HCT116 (cell line): Measurements from ENCODE around the gene DLG4. TPM values are rescaled to one million over a fixed set of nuclear protein-coding genes. Genes with fewer than 3 reads are reported as not detected.

Experiments
- ATAC-seq: fragments of 200-7000 bp; cut with Tn5 transposase; 2 replicates; pipeline ENCODE4 v1.9.1; 2020; ENCODE audit warnings: mild to moderate bottlenecking, moderate library complexity
- BruUV-seq: library from RNA; stranded (reverse); fragments of 400-500 nt; replicated peaks from 2 replicates; lab custom pipeline; 2021; lab: Mats Ljungman, UMichigan
- CTCF ChIA-PET: fragments of 300-600 bp; sonication (Branson Sonifier 250); formaldehyde crosslinking; loops from one replicate; lab custom pipeline; 2021; ENCODE audit warnings: antibody characterized with exemption; lab: Charles Lee
- POLR2A ChIA-PET: fragments of 300-600, 350-600 bp; sonication (Branson Sonifier 250); formaldehyde crosslinking; loops from one replicate; lab custom pipeline; 2021; ENCODE audit warnings: antibody characterized with exemption; lab: Charles Lee
- RAD21 ChIA-PET, 2 experiments: fragments of 300-600 bp; sonication (Branson Sonifier 250); formaldehyde crosslinking; loops; one replicate each; lab custom pipeline; 2023; ENCODE audit warnings: low total read pairs in 2 of 2; ENCODE audit not compliant: uncharacterized antibody in 2 of 2, unreplicated experiment in 2 of 2, low non-redundant PET in 1 of 2; lab: Charles Lee
- DNase-seq: peaks from one replicate; pipeline ENCODE4 v3.0.0-alpha.2; 2010; ENCODE audit warnings: low read depth, low spot score
- H2AFZ ChIP-seq: fragments of 200-600 bp; shearing (Covaris generic), sonication (generic); 2 replicates; pipeline ENCODE4 v1.6.1; 2017; ENCODE audit warnings: low read depth, mixed run types, mixed read lengths, antibody characterized with exemption, low read length; ENCODE audit not compliant: poor library complexity, severe bottlenecking
- H3K27ac ChIP-seq: 2 replicates; pipeline ENCODE4 v1.5.1; 2012; ENCODE audit warnings: low read depth, low read length
- H3K27me3 ChIP-seq: fragments of 200-600 bp; sonication (generic); 2 replicates; pipeline ENCODE4 v1.6.1; 2016; ENCODE audit warnings: mixed run types, low read length, mixed read lengths; ENCODE audit not compliant: insufficient read depth
- H3K36me3 ChIP-seq, 2 experiments: fragments of 200-500 bp in 1 of 2; fragments of 200-600 bp in 1 of 2; sonication (Bioruptor generic) in 1 of 2; sonication (generic) in 1 of 2; 2 replicates each; pipeline versions ENCODE4 v1.5.1 to v1.6.1; 2014 to 2016; ENCODE audit warnings: low read length in 2 of 2, inconsistent platforms in 1 of 2, mixed read lengths in 1 of 2, mixed run types in 1 of 2; ENCODE audit not compliant: insufficient read depth in 2 of 2, control insufficient read depth in 1 of 2
- H3K4me1 ChIP-seq, 2 experiments: fragments of 200-600 bp in 1 of 2; sonication (generic) in 1 of 2; 2 replicates each; pipeline versions ENCODE4 v1.5.1 to v1.6.1; 2012 to 2017; ENCODE audit warnings: low read length in 2 of 2, inconsistent platforms in 1 of 2, mild to moderate bottlenecking in 1 of 2, mixed read lengths in 1 of 2, mixed run types in 1 of 2, moderate library complexity in 1 of 2; ENCODE audit not compliant: insufficient read depth in 2 of 2, control insufficient read depth in 1 of 2
- H3K4me2 ChIP-seq: fragments of 200-600 bp; sonication (generic); 2 replicates; pipeline ENCODE4 v1.6.1; 2017; ENCODE audit warnings: mixed run types, low read length, mixed read lengths
- H3K4me3 ChIP-seq, 2 experiments: fragments of 200-600 bp in 1 of 2; sonication (generic) in 1 of 2; replicated peaks in 1 of 2; 2 replicates each; pipeline ENCODE4 v1.5.1; 2011 to 2016; ENCODE audit warnings: low read length in 2 of 2, control low read depth in 1 of 2, low read depth in 1 of 2, mild to moderate bottlenecking in 1 of 2, mixed read lengths in 1 of 2, mixed run types in 1 of 2
- H3K79me2 ChIP-seq: fragments of 200-600 bp; sonication (generic); 2 replicates; pipeline ENCODE4 v1.6.1; 2017; ENCODE audit warnings: mild to moderate bottlenecking, mixed run types, low read length, moderate library complexity, mixed read lengths; ENCODE audit not compliant: insufficient read depth
- H3K9ac ChIP-seq: fragments of 200-600 bp; sonication (generic); 2 replicates; pipeline ENCODE4 v1.6.1; 2016; ENCODE audit warnings: low read length, mixed read lengths
- H3K9me2 ChIP-seq: fragments of 200-600 bp; sonication (generic), shearing (Covaris generic); 2 replicates; pipeline ENCODE4 v1.6.1; 2017; ENCODE audit warnings: mixed run types, mild to moderate bottlenecking, moderate library complexity; ENCODE audit not compliant: insufficient read depth
- H3K9me3 ChIP-seq, 2 experiments: fragments of 200-500 bp in 1 of 2; fragments of 200-600 bp in 1 of 2; sonication (Bioruptor generic) in 1 of 2; sonication (generic) in 1 of 2; 2 replicates each; pipeline ENCODE4 v1.6.1; 2014 to 2017; ENCODE audit warnings: low read length in 2 of 2, mixed read lengths in 2 of 2, inconsistent platforms in 1 of 2, low read depth in 1 of 2, mild to moderate bottlenecking in 1 of 2, mixed run types in 1 of 2, moderate library complexity in 1 of 2; ENCODE audit not compliant: control insufficient read depth in 1 of 2, insufficient read depth in 1 of 2
- H4K20me1 ChIP-seq: fragments of 200-600 bp; sonication (generic), shearing (Covaris generic); 2 replicates; pipeline ENCODE4 v1.6.1; 2017; ENCODE audit warnings: mixed run types, mild to moderate bottlenecking, moderate library complexity; ENCODE audit not compliant: insufficient read depth
- CEBPB ChIP-seq: IDR thresholded peaks from 2 replicates; pipeline ENCODE4 v1.6.1; 2012; ENCODE audit warnings: low read depth
- EZH2phosphoT487 ChIP-seq: fragments of 200-600 bp; IDR thresholded peaks from 2 replicates; pipeline ENCODE4 v1.6.1; 2018; ENCODE audit warnings: antibody characterized with exemption, borderline replicate concordance
- TCF7L2 ChIP-seq: IDR thresholded peaks from 2 replicates; pipeline ENCODE4 v1.7.0; 2011; ENCODE audit warnings: borderline replicate concordance, inconsistent platforms; ENCODE audit not compliant: insufficient read depth, insufficient read length; ENCODE audit errors: extremely low read depth
- ZFX ChIP-seq: fragments of 450-650 bp; IDR thresholded peaks from 2 replicates; pipeline ENCODE4 v1.6.1; 2017
- intact Hi-C: fragments of 100-400 bp; cut with micrococcal nuclease; formaldehyde crosslinking; loops from 2 replicates; pipeline ENCODE4 v1.10.0; 2022
- total RNA-seq: library from RNA; stranded (reverse); gene quantifications from one replicate; pipeline ENCODE4 v1.2.1, GENCODE V29; 2021; ENCODE audit not compliant: unreplicated experiment
- TF ChIP-seq, protein P1 (sequence below): IDR thresholded peaks from 2 replicates; pipeline ENCODE4 v1.6.1; 2012; ENCODE audit warnings: low read depth
- TF ChIP-seq, protein P2 (sequence below): IDR thresholded peaks from 2 replicates; pipeline ENCODE4 v1.6.1; 2012
- TF ChIP-seq, protein P3 (sequence below), 3 experiments: fragments of 200-600 bp in 1 of 3; sonication (generic) in 1 of 3; IDR thresholded peaks in 2 of 3; conservative IDR thresholded peaks in 1 of 3; 2 replicates each; pipeline ENCODE4 v1.5.1; 2012 to 2017; ENCODE audit warnings: low read depth in 2 of 3, low read length in 2 of 3, antibody characterized with exemption in 1 of 3, borderline replicate concordance in 1 of 3, control low read depth in 1 of 3, mild to moderate bottlenecking in 1 of 3, mixed read lengths in 1 of 3, mixed run types in 1 of 3, moderate library complexity in 1 of 3; ENCODE audit not compliant: insufficient read depth in 1 of 3

The DLG4 gene
- total RNA-seq, 1 experiment from 2014 or later, result 15.0 TPM

DNA sequence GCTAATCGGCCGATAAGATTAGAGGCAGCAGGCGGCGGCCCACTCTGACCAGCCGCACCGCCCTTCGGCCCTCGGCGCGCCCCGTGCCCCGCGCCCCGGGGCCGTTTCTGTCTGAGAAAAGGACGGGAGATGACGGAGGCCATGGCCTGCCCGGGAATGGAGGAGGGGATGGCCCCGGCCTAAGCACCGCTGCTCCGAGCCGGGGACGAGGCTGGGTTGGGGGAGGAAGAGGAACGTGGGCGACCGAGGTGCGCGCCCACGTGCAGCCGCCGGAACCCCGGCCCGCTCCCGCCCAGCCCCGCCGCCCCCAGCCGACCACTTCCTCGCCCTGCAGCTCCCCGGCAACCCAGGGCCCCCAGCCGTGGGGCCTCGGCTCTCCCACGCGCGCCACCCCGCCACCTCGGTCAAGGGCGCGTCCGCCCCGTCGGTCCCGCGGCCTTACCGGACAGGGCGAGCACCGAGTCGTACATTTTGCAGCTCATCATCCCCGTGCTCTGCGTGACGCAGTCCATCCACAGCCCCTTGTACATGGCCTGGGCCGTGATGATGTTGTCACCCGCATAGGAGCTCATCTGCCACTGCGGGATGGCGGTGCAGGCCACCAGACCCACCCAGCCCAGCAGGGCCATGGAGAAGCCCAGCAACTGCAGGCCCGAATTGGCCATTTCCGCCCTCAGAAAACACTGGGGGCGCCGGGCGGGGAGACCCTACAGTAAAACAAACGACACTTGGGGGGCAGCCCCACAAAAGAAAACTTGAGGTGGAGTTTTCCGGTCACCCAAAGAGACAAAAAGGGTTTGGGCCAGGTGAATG is 41.9 kb upstream of the DLG4 start:
- Histone ChIP-seq H3K27me3 (no peaks in the 10 kb centered on the region), H3K4me1 (peaks cover 39 to 62% of the 10 kb centered on the region in 2 experiments), H3K4me2 (peak overlapping the region; percentile 90), H3K9ac (peak overlapping the region; percentile 99), H4K20me1 (peaks cover 5% of the 10 kb centered on the region; the same call in 1 of the 2 replicates), H3K4me3 (peak overlapping the region; percentile 98 to 99), H3K9me3 (no peaks in the 10 kb centered on the region), H3K79me2 (peaks cover 54% of the 10 kb centered on the region), H3K27ac (peak overlapping the region; percentile 94), H3K36me3 (peaks cover 9 to 25% of the 10 kb centered on the region in 2 experiments), H2AFZ (no peak overlapping the region), H3K9me2 (no peaks in the 10 kb centered on the region)
- ChIA-PET CTCF (no interaction called here), POLR2A (interaction anchor here (1.1 kb wide), 2 partner anchors 24 to 71 kb away, joined by 3 to 7 read pairs; no protein-coding TSS in a partner anchor), RAD21 (no interaction called here)
- ATAC-seq (peak; percentile 5), DNase-seq (no peak)
- peak; percentile 68 for TF ChIP-seq ZFX
- TF ChIP-seq EZH2phosphoT487, result no peak
- no peak for TF ChIP-seq TCF7L2
- TF ChIP-seq, protein P1, sequence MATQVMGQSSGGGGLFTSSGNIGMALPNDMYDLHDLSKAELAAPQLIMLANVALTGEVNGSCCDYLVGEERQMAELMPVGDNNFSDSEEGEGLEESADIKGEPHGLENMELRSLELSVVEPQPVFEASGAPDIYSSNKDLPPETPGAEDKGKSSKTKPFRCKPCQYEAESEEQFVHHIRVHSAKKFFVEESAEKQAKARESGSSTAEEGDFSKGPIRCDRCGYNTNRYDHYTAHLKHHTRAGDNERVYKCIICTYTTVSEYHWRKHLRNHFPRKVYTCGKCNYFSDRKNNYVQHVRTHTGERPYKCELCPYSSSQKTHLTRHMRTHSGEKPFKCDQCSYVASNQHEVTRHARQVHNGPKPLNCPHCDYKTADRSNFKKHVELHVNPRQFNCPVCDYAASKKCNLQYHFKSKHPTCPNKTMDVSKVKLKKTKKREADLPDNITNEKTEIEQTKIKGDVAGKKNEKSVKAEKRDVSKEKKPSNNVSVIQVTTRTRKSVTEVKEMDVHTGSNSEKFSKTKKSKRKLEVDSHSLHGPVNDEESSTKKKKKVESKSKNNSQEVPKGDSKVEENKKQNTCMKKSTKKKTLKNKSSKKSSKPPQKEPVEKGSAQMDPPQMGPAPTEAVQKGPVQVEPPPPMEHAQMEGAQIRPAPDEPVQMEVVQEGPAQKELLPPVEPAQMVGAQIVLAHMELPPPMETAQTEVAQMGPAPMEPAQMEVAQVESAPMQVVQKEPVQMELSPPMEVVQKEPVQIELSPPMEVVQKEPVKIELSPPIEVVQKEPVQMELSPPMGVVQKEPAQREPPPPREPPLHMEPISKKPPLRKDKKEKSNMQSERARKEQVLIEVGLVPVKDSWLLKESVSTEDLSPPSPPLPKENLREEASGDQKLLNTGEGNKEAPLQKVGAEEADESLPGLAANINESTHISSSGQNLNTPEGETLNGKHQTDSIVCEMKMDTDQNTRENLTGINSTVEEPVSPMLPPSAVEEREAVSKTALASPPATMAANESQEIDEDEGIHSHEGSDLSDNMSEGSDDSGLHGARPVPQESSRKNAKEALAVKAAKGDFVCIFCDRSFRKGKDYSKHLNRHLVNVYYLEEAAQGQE, result no peak
- TF ChIP-seq, protein P2, sequence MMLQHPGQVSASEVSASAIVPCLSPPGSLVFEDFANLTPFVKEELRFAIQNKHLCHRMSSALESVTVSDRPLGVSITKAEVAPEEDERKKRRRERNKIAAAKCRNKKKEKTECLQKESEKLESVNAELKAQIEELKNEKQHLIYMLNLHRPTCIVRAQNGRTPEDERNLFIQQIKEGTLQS, result no peak
- TF ChIP-seq CEBPB, result no peak
- TF ChIP-seq, protein P3, sequence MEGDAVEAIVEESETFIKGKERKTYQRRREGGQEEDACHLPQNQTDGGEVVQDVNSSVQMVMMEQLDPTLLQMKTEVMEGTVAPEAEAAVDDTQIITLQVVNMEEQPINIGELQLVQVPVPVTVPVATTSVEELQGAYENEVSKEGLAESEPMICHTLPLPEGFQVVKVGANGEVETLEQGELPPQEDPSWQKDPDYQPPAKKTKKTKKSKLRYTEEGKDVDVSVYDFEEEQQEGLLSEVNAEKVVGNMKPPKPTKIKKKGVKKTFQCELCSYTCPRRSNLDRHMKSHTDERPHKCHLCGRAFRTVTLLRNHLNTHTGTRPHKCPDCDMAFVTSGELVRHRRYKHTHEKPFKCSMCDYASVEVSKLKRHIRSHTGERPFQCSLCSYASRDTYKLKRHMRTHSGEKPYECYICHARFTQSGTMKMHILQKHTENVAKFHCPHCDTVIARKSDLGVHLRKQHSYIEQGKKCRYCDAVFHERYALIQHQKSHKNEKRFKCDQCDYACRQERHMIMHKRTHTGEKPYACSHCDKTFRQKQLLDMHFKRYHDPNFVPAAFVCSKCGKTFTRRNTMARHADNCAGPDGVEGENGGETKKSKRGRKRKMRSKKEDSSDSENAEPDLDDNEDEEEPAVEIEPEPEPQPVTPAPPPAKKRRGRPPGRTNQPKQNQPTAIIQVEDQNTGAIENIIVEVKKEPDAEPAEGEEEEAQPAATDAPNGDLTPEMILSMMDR (IDR thresholded peaks at IDR 0.05 in 2 of 3, conservative IDR thresholded peaks at IDR 0.05 in 1 of 3; ENCODE audit: borderline replicate concordance in 1 of 3, insufficient read depth in 1 of 3, low read depth in 2 of 3, low read length in 2 of 3), result no peak
- BruUV-seq, result TSS peak; percentile 63
- intact Hi-C loops, result loop anchor here (1.0 to 10.0 kb wide), 4 partner anchors 9 to 173 kb away; partner anchors contain the start of genes ELP5, FGF11, SLC2A4 and TMEM102
